Measurements from ENCODE around the gene DHX58. TPM values are rescaled to one million over a fixed set of nuclear protein-coding genes. Genes with fewer than 3 reads are reported as not detected.

The DHX58 gene
- total RNA-seq, 1 donor from 2014 or later, result 40.4 TPM

- Histone ChIP-seq H3K27me3 (ENCODE audit: low read depth) (no peaks in the 10 kb centered on the region), H3K4me3 (no peak overlapping the region), H3K27ac (peak overlapping the region; percentile 91), H3K4me1 (peaks cover 20% of the 10 kb centered on the region), H3K9me3 (no peaks in the 10 kb centered on the region), H3K36me3 (peaks cover 34% of the 10 kb centered on the region)
- ATAC-seq (no peak), DNase-seq (no peak)
- TF ChIP-seq CTCF (IDR thresholded peaks at IDR 0.05), result no peak
- intact Hi-C loops (cut with DNase I), result loop anchor here (10.0 kb wide), 1 partner anchor 146 kb away; the partner anchor contains the start of gene CNP
These were observed 1.9 kb downstream of the DHX58 start for GRCh38 chr17:42110301-42111264.

GRCh38 chr17:42109086-42109485 lies 3.4 kb downstream of the DHX58 start:
- ATAC-seq (no peak), DNase-seq (no peak)
- peaks cover 49% of the 10 kb centered on the region for H3K36me3 ChIP-seq
- peaks cover 20% of the 10 kb centered on the region for H3K4me1 ChIP-seq
- H3K9me3 ChIP-seq, result no peaks in the 10 kb centered on the region
- H3K4me3 ChIP-seq, result no peak overlapping the region
- TF ChIP-seq CTCF (IDR thresholded peaks at IDR 0.05), result no peak
- no peaks in the 10 kb centered on the region for H3K27me3 ChIP-seq (ENCODE audit: low read depth)
- no peak overlapping the region for H3K27ac ChIP-seq
- intact Hi-C loops (cut with DNase I), result no loop called here

- peak; percentile 65 to 79 for ATAC-seq
- no peaks in the 10 kb centered on the region for H3K9me3 ChIP-seq
- intact Hi-C loops (cut with DNase I), result no loop called here
- peak overlapping the region; percentile 35 for H3K4me3 ChIP-seq
- H3K27ac ChIP-seq, result no peak overlapping the region
- no peak for TF ChIP-seq CTCF (IDR thresholded peaks at IDR 0.05)
- DNase-seq, result peak; percentile 87
- no peaks in the 10 kb centered on the region for H3K27me3 ChIP-seq (ENCODE audit: low read depth)
- peaks cover 13% of the 10 kb centered on the region for H3K4me1 ChIP-seq
- peaks cover 52% of the 10 kb centered on the region for H3K36me3 ChIP-seq
These were observed 4.6 kb downstream of the DHX58 start for GRCh38 chr17:42107597-42108576.

GRCh38 chr17:42107124-42107523 lies 5.4 kb downstream of the DHX58 start:
- Histone ChIP-seq H3K9me3 (no peaks in the 10 kb centered on the region), H3K4me1 (peaks cover 11% of the 10 kb centered on the region), H3K36me3 (peaks cover 52% of the 10 kb centered on the region), H3K27ac (no peak overlapping the region), H3K27me3 (ENCODE audit: low read depth) (no peaks in the 10 kb centered on the region), H3K4me3 (peak overlapping the region; percentile 35)
- intact Hi-C loops (cut with DNase I), result no loop called here
- ATAC-seq, result no peak
- no peak for DNase-seq
- no peak for TF ChIP-seq CTCF (IDR thresholded peaks at IDR 0.05)

- TF ChIP-seq CTCF (IDR thresholded peaks at IDR 0.05), result no peak
- peaks cover 52% of the 10 kb centered on the region for H3K36me3 ChIP-seq
- ATAC-seq (no peak), DNase-seq (no peak)
- no peaks in the 10 kb centered on the region for H3K27me3 ChIP-seq (ENCODE audit: low read depth)
- H3K4me3 ChIP-seq, result no peak overlapping the region
- no peaks in the 10 kb centered on the region for H3K9me3 ChIP-seq
- peaks cover under 1% of the 10 kb centered on the region for H3K4me1 ChIP-seq
- H3K27ac ChIP-seq, result no peak overlapping the region
- intact Hi-C loops (cut with DNase I), result no loop called here
These were observed 6.5 kb downstream of the DHX58 start for GRCh38 chr17:42106009-42106408.

Data from lower lobe of right lung (tissue), 2 donors.